NCI-H226 (cell line): ENCODE measurements around the gene RABL2A.
"Not testable (repeated sequence)": the region's sequence is repeated elsewhere in the genome, so short reads cannot be mapped to it uniquely, and the experiment has no call there.

ENCODE experiments used
- DNase-seq: peaks from one replicate; pipeline ENCODE4 v3.0.0-alpha.2; 2015

The RABL2A gene

GRCh38 chr2:113626616-113627330 is at the start of gene RABL2A:
TSS of gene RABL2A (plus strand) at chr2:113627266. CDS start at chr2:113628607, 1,341 bp downstream.
- DNase-seq = peak; percentile 64

GRCh38 chr2:113578508-113578907 is 48.6 kb upstream of the RABL2A start:
- not testable (repeated sequence) for DNase-seq

- DNase-seq = not testable (repeated sequence)
Measured at GRCh38 chr2:113582473-113582872, 44.6 kb upstream of the RABL2A start.

- DNase-seq = peak; percentile 63
Measured at GRCh38 chr2:113583521-113584225, 43.4 kb upstream of the RABL2A start.

- DNase-seq = not testable (repeated sequence)
Measured at GRCh38 chr2:113584311-113585092, 42.6 kb upstream of the RABL2A start.

- DNase-seq = not testable (repeated sequence)
Measured at GRCh38 chr2:113587201-113587600, 39.9 kb upstream of the RABL2A start.

GRCh38 chr2:113589591-113589990 is 37.5 kb upstream of the RABL2A start:
- DNase-seq = not testable (repeated sequence)

GRCh38 chr2:113591926-113592325 is 35.1 kb upstream of the RABL2A start:
- DNase-seq = not testable (repeated sequence)

GRCh38 chr2:113593280-113593679 is 33.8 kb upstream of the RABL2A start:
- DNase-seq = not testable (repeated sequence)

GRCh38 chr2:113595725-113596124 is 31.3 kb upstream of the RABL2A start:
- not testable (repeated sequence) for DNase-seq

GRCh38 chr2:113597164-113597563 is 29.9 kb upstream of the RABL2A start:
- DNase-seq = not testable (repeated sequence)

GRCh38 chr2:113597572-113597971 is 29.5 kb upstream of the RABL2A start:
- DNase-seq = not testable (repeated sequence)

GRCh38 chr2:113598180-113598579 is 28.9 kb upstream of the RABL2A start:
- not testable (repeated sequence) for DNase-seq

- DNase-seq = not testable (repeated sequence)
Measured at GRCh38 chr2:113598738-113599137, 28.3 kb upstream of the RABL2A start.

GRCh38 chr2:113599208-113599607 is 27.9 kb upstream of the RABL2A start:
- DNase-seq = not testable (repeated sequence)

- DNase-seq = not testable (repeated sequence)
Measured at GRCh38 chr2:113602040-113602769, 24.9 kb upstream of the RABL2A start.

GRCh38 chr2:113602869-113603466 is 24.1 kb upstream of the RABL2A start:
- DNase-seq = no peak

GRCh38 chr2:113603467-113604084 is 23.5 kb upstream of the RABL2A start:
- peak; percentile 88 for DNase-seq

- DNase-seq = peak; percentile 63
Measured at GRCh38 chr2:113604085-113604477, 23.0 kb upstream of the RABL2A start.

GRCh38 chr2:113604661-113605060 is 22.4 kb upstream of the RABL2A start:
- not testable (repeated sequence) for DNase-seq

GRCh38 chr2:113606036-113606435 is 21.0 kb upstream of the RABL2A start:
- not testable (repeated sequence) for DNase-seq

GRCh38 chr2:113609822-113610221 is 17.2 kb upstream of the RABL2A start:
- not testable (repeated sequence) for DNase-seq
